Trophoblast cell (in vitro differentiated cells and primary cell): ENCODE measurements around the gene PP2D1.

Source experiments
- DNase-seq, 2 donors: peaks; one replicate each; pipeline ENCODE4 v3.0.0-alpha.2; 2016
- H2AFZ ChIP-seq: 2 replicates; pipeline ENCODE4 v1.6.1; 2013; ENCODE audit warnings: low read length, moderate library complexity, mild to moderate bottlenecking; ENCODE audit not compliant: insufficient read depth, poor library complexity
- H2AK5ac ChIP-seq: 2 replicates; pipeline ENCODE4 v1.6.1; 2013; ENCODE audit warnings: mild to moderate bottlenecking, low read length
- H2BK120ac ChIP-seq: 2 replicates; pipeline ENCODE4 v1.6.1; 2013; ENCODE audit warnings: low read length, mild to moderate bottlenecking, moderate library complexity; ENCODE audit not compliant: insufficient read depth, poor library complexity
- H2BK12ac ChIP-seq: 2 replicates; pipeline ENCODE4 v1.6.1; 2013; ENCODE audit warnings: mild to moderate bottlenecking, low read length, moderate library complexity
- H2BK5ac ChIP-seq: 2 replicates; pipeline ENCODE4 v1.6.1; 2013; ENCODE audit warnings: low read length, low read depth, moderate library complexity, mild to moderate bottlenecking; ENCODE audit not compliant: poor library complexity
- H3K14ac ChIP-seq: 2 replicates; pipeline ENCODE4 v1.6.1; 2013; ENCODE audit warnings: mild to moderate bottlenecking, low read length
- H3K18ac ChIP-seq: 2 replicates; pipeline ENCODE4 v1.6.1; 2013; ENCODE audit warnings: mild to moderate bottlenecking, low read length
- H3K23ac ChIP-seq: 2 replicates; pipeline ENCODE4 v1.6.1; 2013; ENCODE audit warnings: low read length
- H3K27ac ChIP-seq: 2 replicates; pipeline ENCODE4 v1.5.1; 2013; ENCODE audit warnings: low read depth, mild to moderate bottlenecking, inconsistent platforms, low read length, moderate library complexity
- H3K27me3 ChIP-seq: 2 replicates; pipeline ENCODE4 v1.6.1; 2013; ENCODE audit warnings: inconsistent platforms, mild to moderate bottlenecking, low read length, moderate library complexity; ENCODE audit not compliant: insufficient read depth
- H3K36me3 ChIP-seq, 2 experiments: 1 replicate in 1 of 2; 2 replicates in 1 of 2; pipeline ENCODE4 v1.6.1; 2013; ENCODE audit warnings: low read length in 2 of 2, mild to moderate bottlenecking in 2 of 2, moderate library complexity in 1 of 2; ENCODE audit not compliant: insufficient read depth in 2 of 2, control insufficient read depth in 1 of 2
- H3K4ac ChIP-seq: 2 replicates; pipeline ENCODE4 v1.6.1; 2013; ENCODE audit warnings: low read depth, mild to moderate bottlenecking, low read length, moderate library complexity
- H3K4me1 ChIP-seq, 2 experiments: 1 replicate in 1 of 2; 2 replicates in 1 of 2; pipeline ENCODE4 v1.6.1; 2013; ENCODE audit warnings: low read length in 2 of 2, mild to moderate bottlenecking in 2 of 2, moderate library complexity in 1 of 2; ENCODE audit not compliant: insufficient read depth in 2 of 2, control insufficient read depth in 1 of 2
- H3K4me2 ChIP-seq: 2 replicates; pipeline ENCODE4 v1.6.1; 2013; ENCODE audit warnings: inconsistent platforms, mild to moderate bottlenecking, low read length, moderate library complexity
- H3K4me3 ChIP-seq: 2 replicates; pipeline ENCODE4 v1.5.1; 2013; ENCODE audit warnings: mild to moderate bottlenecking, low read depth, low read length, inconsistent platforms
- H3K79me1 ChIP-seq: one replicate; pipeline ENCODE4 v1.6.1; 2013; ENCODE audit warnings: low read length
- H3K79me2 ChIP-seq: 2 replicates; pipeline ENCODE4 v1.6.1; 2013; ENCODE audit warnings: low read length, mild to moderate bottlenecking; ENCODE audit not compliant: control insufficient read depth, insufficient read depth, poor library complexity
- H3K9ac ChIP-seq: 2 replicates; pipeline ENCODE4 v1.6.1; 2013; ENCODE audit warnings: mild to moderate bottlenecking, low read length
- H3K9me3 ChIP-seq: 2 replicates; pipeline ENCODE4 v1.6.1; 2013; ENCODE audit warnings: low read depth, mild to moderate bottlenecking, control low read depth, inconsistent platforms, low read length; ENCODE audit not compliant: insufficient read depth
- H4K12ac ChIP-seq: 2 replicates; pipeline ENCODE4 v1.6.1; 2013; ENCODE audit warnings: low read depth, mild to moderate bottlenecking, low read length, moderate library complexity
- H4K8ac ChIP-seq: 2 replicates; pipeline ENCODE4 v1.6.1; 2013; ENCODE audit warnings: low read depth, mild to moderate bottlenecking, low read length, moderate library complexity
- H4K91ac ChIP-seq: one replicate; pipeline ENCODE4 v1.6.1; 2013; ENCODE audit warnings: low read depth, mild to moderate bottlenecking, low read length, moderate library complexity
- WGBS: extraction: QIAGEN DNeasy Blood & Tissue Kit; methylation state at CpG from one replicate; pipeline ENCODE4 v1.1.7; 2013; ENCODE audit warnings: missing lambda C conversion rate; ENCODE audit not compliant: insufficient read length, insufficient coverage; ENCODE audit errors: extremely low coverage; 5-methylcytosine and 5-hydroxymethylcytosine counted together

The PP2D1 gene

GRCh38 chr3:20008646-20009045 lies 3.4 kb downstream of the PP2D1 start:
- Histone ChIP-seq H3K9ac (no peak overlapping the region), H3K27me3 (no peaks in the 10 kb centered on the region), H3K4me2 (no peak overlapping the region), H3K79me2 (no peaks in the 10 kb centered on the region), H3K18ac (no peak overlapping the region), H2AFZ (no peak overlapping the region), H4K12ac (no peak overlapping the region), H2AK5ac (no peak overlapping the region), H3K23ac (no peak overlapping the region), H3K4ac (no peak overlapping the region), H2BK12ac (no peak overlapping the region), H4K8ac (no peak overlapping the region), H2BK120ac (no peak overlapping the region), H3K4me1 (no peaks in the 10 kb centered on the region), H3K79me1 (no peaks in the 10 kb centered on the region), H3K27ac (no peak overlapping the region), H3K14ac (no peak overlapping the region), H3K36me3 (no peaks in the 10 kb centered on the region), H3K9me3 (no peaks in the 10 kb centered on the region), H3K4me3 (no peak overlapping the region), H4K91ac (no peak overlapping the region), H2BK5ac (no peak overlapping the region)
- WGBS, result no CpG with 5 or more reads among the region's 2 CpGs
- no peak for DNase-seq

- no peak overlapping the region for H3K18ac ChIP-seq
- H2AFZ ChIP-seq, result no peak overlapping the region
- H3K27me3 ChIP-seq, result no peaks in the 10 kb centered on the region
- H3K4me3 ChIP-seq, result no peak overlapping the region
- no peak overlapping the region for H3K4me2 ChIP-seq
- no peaks in the 10 kb centered on the region for H3K79me1 ChIP-seq
- no peaks in the 10 kb centered on the region for H3K36me3 ChIP-seq
- DNase-seq, result no peak
- H3K4ac ChIP-seq, result no peak overlapping the region
- no peak overlapping the region for H3K9ac ChIP-seq
- no peaks in the 10 kb centered on the region for H3K79me2 ChIP-seq
- H3K9me3 ChIP-seq, result no peaks in the 10 kb centered on the region
- no peak overlapping the region for H2AK5ac ChIP-seq
- no peak overlapping the region for H2BK5ac ChIP-seq
- H3K4me1 ChIP-seq, result no peaks in the 10 kb centered on the region
- WGBS, result no CpG with 5 or more reads among the region's 20 CpGs
- no peak overlapping the region for H2BK120ac ChIP-seq
- no peak overlapping the region for H3K27ac ChIP-seq
- no peak overlapping the region for H2BK12ac ChIP-seq
- no peak overlapping the region for H3K23ac ChIP-seq
- no peak overlapping the region for H4K12ac ChIP-seq
- no peak overlapping the region for H3K14ac ChIP-seq
- no peak overlapping the region for H4K91ac ChIP-seq
- H4K8ac ChIP-seq, result no peak overlapping the region
Measured at GRCh38 chr3:20007960-20008359, 4.1 kb downstream of the PP2D1 start.

GRCh38 chr3:20001932-20002331 lies 10.1 kb downstream of the PP2D1 start:
- no peaks in the 10 kb centered on the region for H3K9me3 ChIP-seq
- H3K27ac ChIP-seq, result no peak overlapping the region

GRCh38 chr3:19997502-19997901 lies 14.6 kb downstream of the PP2D1 start:
- Histone ChIP-seq H3K4me2 (no peak overlapping the region), H3K27ac (no peak overlapping the region), H3K79me2 (no peaks in the 10 kb centered on the region), H3K14ac (no peak overlapping the region), H3K4ac (no peak overlapping the region), H2BK12ac (no peak overlapping the region), H3K4me1 (no peaks in the 10 kb centered on the region), H2AFZ (no peak overlapping the region), H2AK5ac (no peak overlapping the region), H3K27me3 (no peaks in the 10 kb centered on the region), H3K4me3 (no peak overlapping the region), H2BK120ac (no peak overlapping the region), H3K9ac (no peak overlapping the region), H3K23ac (no peak overlapping the region), H3K36me3 (no peaks in the 10 kb centered on the region), H3K79me1 (no peaks in the 10 kb centered on the region), H2BK5ac (no peak overlapping the region), H4K8ac (no peak overlapping the region), H4K91ac (no peak overlapping the region), H3K18ac (no peak overlapping the region), H3K9me3 (no peaks in the 10 kb centered on the region), H4K12ac (no peak overlapping the region)
- no CpG with 5 or more reads among the region's 4 CpGs for WGBS
- DNase-seq, result no peak

More at GRCh38 chr3:20001932-20002331, 10.1 kb downstream of the PP2D1 start:
- H4K12ac ChIP-seq, result no peak overlapping the region
- no peak overlapping the region for H3K9ac ChIP-seq
- H3K4ac ChIP-seq, result no peak overlapping the region
- no peak overlapping the region for H4K8ac ChIP-seq
- no CpG with 5 or more reads among the region's 3 CpGs for WGBS
- H3K18ac ChIP-seq, result no peak overlapping the region
- H2BK5ac ChIP-seq, result no peak overlapping the region
- H3K23ac ChIP-seq, result no peak overlapping the region
- DNase-seq, result no peak
- H2AFZ ChIP-seq, result no peak overlapping the region
- no peak overlapping the region for H2AK5ac ChIP-seq
- H3K27me3 ChIP-seq, result no peaks in the 10 kb centered on the region
- H3K79me1 ChIP-seq, result no peaks in the 10 kb centered on the region
- H3K36me3 ChIP-seq, result no peaks in the 10 kb centered on the region
- H3K79me2 ChIP-seq, result no peaks in the 10 kb centered on the region
- no peak overlapping the region for H3K4me2 ChIP-seq
- no peak overlapping the region for H2BK120ac ChIP-seq
- H2BK12ac ChIP-seq, result no peak overlapping the region
- H4K91ac ChIP-seq, result no peak overlapping the region
- H3K4me3 ChIP-seq, result no peak overlapping the region
- no peak overlapping the region for H3K14ac ChIP-seq
- H3K4me1 ChIP-seq, result no peaks in the 10 kb centered on the region
